Esophagus squamous epithelium (tissue), 4 donors: ENCODE results near the gene TMEM235.

Source experiments
- CTCF ChIP-seq, 6 experiments: fragments of 450-650 bp in 4 of 6; fragments of 200-600 bp in 2 of 6; sonication (generic) in 2 of 6; IDR thresholded peaks; one replicate each; pipeline ENCODE4 v1.5.1; 2016 to 2019; ENCODE audit warnings: antibody characterized with exemption in 6 of 6, mild to moderate bottlenecking in 4 of 6, moderate library complexity in 4 of 6
- POLR2A ChIP-seq, 4 donors: fragments of 450-650 bp; IDR thresholded peaks; one replicate each; pipeline ENCODE4 v1.6.1; 2017; ENCODE audit warnings: antibody characterized with exemption in 4 of 4, mild to moderate bottlenecking in 4 of 4, moderate library complexity in 3 of 4

- TF ChIP-seq CTCF (IDR thresholded peaks at IDR 0.05), result no peak
- TF ChIP-seq POLR2A (IDR thresholded peaks at IDR 0.05), result no peak
These were observed 21.5 kb downstream of the TMEM235 start for GRCh38 chr17:78252701-78253635.
